ENCODE measurements around the gene CTBS.

DNA sequence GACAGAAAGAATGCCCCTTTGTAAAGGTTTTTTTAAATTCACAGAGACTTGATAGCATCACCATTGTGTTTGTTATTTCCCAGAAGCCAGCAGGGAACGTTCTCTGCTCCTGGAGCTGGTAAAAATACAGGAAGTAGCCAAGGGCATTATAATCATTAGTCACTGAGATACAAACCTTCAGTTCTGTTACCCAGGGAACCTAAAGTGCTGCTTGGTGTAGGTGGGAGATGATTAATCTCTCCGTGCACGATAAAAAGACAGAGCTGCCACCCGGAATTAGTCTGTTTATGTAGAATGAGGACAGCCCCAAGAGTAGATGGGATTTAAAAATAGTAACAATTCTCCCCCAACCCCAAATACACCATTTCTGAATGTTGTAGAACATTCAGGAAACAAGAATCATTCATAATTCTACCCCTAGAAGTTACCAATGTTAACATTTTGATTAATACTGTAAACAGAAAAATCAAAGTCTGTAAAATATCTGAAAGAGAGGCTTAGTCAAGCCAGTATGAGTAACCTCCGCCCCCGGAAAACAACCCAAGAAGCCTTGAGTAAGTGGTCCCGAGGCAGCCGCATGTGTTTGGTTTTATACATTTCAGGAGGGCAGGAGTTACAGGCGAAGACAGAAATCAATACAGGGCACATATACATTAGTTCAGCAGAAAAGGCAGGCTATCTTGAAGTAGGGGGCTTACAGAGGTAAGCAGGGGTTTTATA lies 45.3 kb upstream of the CTBS start:
- TF ChIP-seq, protein P1, sequence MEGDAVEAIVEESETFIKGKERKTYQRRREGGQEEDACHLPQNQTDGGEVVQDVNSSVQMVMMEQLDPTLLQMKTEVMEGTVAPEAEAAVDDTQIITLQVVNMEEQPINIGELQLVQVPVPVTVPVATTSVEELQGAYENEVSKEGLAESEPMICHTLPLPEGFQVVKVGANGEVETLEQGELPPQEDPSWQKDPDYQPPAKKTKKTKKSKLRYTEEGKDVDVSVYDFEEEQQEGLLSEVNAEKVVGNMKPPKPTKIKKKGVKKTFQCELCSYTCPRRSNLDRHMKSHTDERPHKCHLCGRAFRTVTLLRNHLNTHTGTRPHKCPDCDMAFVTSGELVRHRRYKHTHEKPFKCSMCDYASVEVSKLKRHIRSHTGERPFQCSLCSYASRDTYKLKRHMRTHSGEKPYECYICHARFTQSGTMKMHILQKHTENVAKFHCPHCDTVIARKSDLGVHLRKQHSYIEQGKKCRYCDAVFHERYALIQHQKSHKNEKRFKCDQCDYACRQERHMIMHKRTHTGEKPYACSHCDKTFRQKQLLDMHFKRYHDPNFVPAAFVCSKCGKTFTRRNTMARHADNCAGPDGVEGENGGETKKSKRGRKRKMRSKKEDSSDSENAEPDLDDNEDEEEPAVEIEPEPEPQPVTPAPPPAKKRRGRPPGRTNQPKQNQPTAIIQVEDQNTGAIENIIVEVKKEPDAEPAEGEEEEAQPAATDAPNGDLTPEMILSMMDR (optimal IDR thresholded peaks at IDR 0.05 in 1 of 3, IDR thresholded peaks at IDR 0.05 in 1 of 3, conservative IDR thresholded peaks at IDR 0.05 in 1 of 3; ENCODE audit: extremely low read depth in 1 of 3, insufficient read depth in 2 of 3, low read length in 3 of 3), result no peak
- TF ChIP-seq EZH2 (IDR thresholded peaks at IDR 0.05; ENCODE audit: low read length), result no peak
